GM08714 (cell line): Measurements from ENCODE around the gene GPATCH1.

ENCODE experiments used
- H3K4me3 ChIP-seq: fragments of 200-500 bp; sonication (Bioruptor generic); 2 replicates; pipeline ENCODE4 v1.5.1; 2014; ENCODE audit warnings: mild to moderate bottlenecking, low read length, inconsistent platforms
- ZNF274 ChIP-seq: IDR thresholded peaks from 2 replicates; pipeline ENCODE4 v1.6.1; 2012; ENCODE audit warnings: mild to moderate bottlenecking, low read depth, low read length

GPATCH1 gene

GRCh38 chr19:33075519-33075918, 5.5 kb upstream of the GPATCH1 start:
- no peak for TF ChIP-seq ZNF274
- no peak overlapping the region for H3K4me3 ChIP-seq

GRCh38 chr19:33085570-33086128, 4.7 kb downstream of the GPATCH1 start:
- TF ChIP-seq ZNF274, result no peak

GRCh38 chr19:33086955-33087354, 6.0 kb downstream of the GPATCH1 start:
- H3K4me3 ChIP-seq, result no peak overlapping the region
- no peak for TF ChIP-seq ZNF274

More at GRCh38 chr19:33085570-33086128, 4.7 kb downstream of the GPATCH1 start:
- no peak overlapping the region for H3K4me3 ChIP-seq

GRCh38 chr19:33089010-33089409, 8.0 kb downstream of the GPATCH1 start:
- H3K4me3 ChIP-seq, result no peak overlapping the region
- TF ChIP-seq ZNF274, result no peak

GRCh38 chr19:33090179-33090578, 9.2 kb downstream of the GPATCH1 start:
- no peak for TF ChIP-seq ZNF274

GRCh38 chr19:33093420-33094210, 12.6 kb downstream of the GPATCH1 start:
- TF ChIP-seq ZNF274, result no peak

More at GRCh38 chr19:33090179-33090578, 9.2 kb downstream of the GPATCH1 start:
- H3K4me3 ChIP-seq, result no peak overlapping the region

GRCh38 chr19:33094436-33095067, 13.6 kb downstream of the GPATCH1 start:
- TF ChIP-seq ZNF274, result no peak

More at GRCh38 chr19:33093420-33094210, 12.6 kb downstream of the GPATCH1 start:
- H3K4me3 ChIP-seq, result no peak overlapping the region

GRCh38 chr19:33096005-33096404, 15.0 kb downstream of the GPATCH1 start:
- TF ChIP-seq ZNF274, result no peak
- H3K4me3 ChIP-seq, result no peak overlapping the region

More at GRCh38 chr19:33094436-33095067, 13.6 kb downstream of the GPATCH1 start:
- H3K4me3 ChIP-seq, result no peak overlapping the region

GRCh38 chr19:33098055-33098534, 17.1 kb downstream of the GPATCH1 start:
- no peak overlapping the region for H3K4me3 ChIP-seq

GRCh38 chr19:33100894-33101644, 20.1 kb downstream of the GPATCH1 start:
- H3K4me3 ChIP-seq, result no peak overlapping the region
- TF ChIP-seq ZNF274, result no peak

More at GRCh38 chr19:33098055-33098534, 17.1 kb downstream of the GPATCH1 start:
- no peak for TF ChIP-seq ZNF274

GRCh38 chr19:33102893-33103292, 21.9 kb downstream of the GPATCH1 start:
- TF ChIP-seq ZNF274, result no peak
- H3K4me3 ChIP-seq, result no peak overlapping the region

- no peak for TF ChIP-seq ZNF274
- no peak overlapping the region for H3K4me3 ChIP-seq
Observed at GRCh38 chr19:33108161-33108560, 27.2 kb downstream of the GPATCH1 start.

- TF ChIP-seq ZNF274, result no peak
- no peak overlapping the region for H3K4me3 ChIP-seq
Observed at GRCh38 chr19:33110137-33110910, 29.3 kb downstream of the GPATCH1 start.
